ENCODE data around the gene CPN2. TPM values are rescaled to one million over a fixed set of nuclear protein-coding genes. Genes with fewer than 3 reads are reported as not detected.

CPN2 gene
- total RNA-seq, 1 experiment from 2014 or later = not detected

GRCh38 chr3:194383276-194383940 lies 32.3 kb upstream of the CPN2 start:
- H3K56ac ChIP-seq (ENCODE audit: insufficient read length, low read depth, low read length) = no peak overlapping the region
- WGBS (ENCODE audit: extremely low coverage, insufficient read length, low lambda C conversion rate) = no CpG with 5 or more reads among the region's 14 CpGs
- no peaks in the 10 kb centered on the region for H3K9me3 Mint-ChIP-seq

More at GRCh38 chr3:194383276-194383940, 32.3 kb upstream of the CPN2 start:
- Histone ChIP-seq H3T11ph (ENCODE audit: low read length) (no peak overlapping the region), H3K4me2 (ENCODE audit: insufficient read depth, insufficient read length, low read length) (no peak overlapping the region), H3K23me2 (ENCODE audit: insufficient read length, low read depth, low read length, poor library complexity, severe bottlenecking) (no peaks in the 10 kb centered on the region), H2AFZ (ENCODE audit: low read length) (no peak overlapping the region), H4K20me1 (ENCODE audit: control insufficient read depth, insufficient read depth, insufficient read length) (no peaks in the 10 kb centered on the region), H2BK15ac (ENCODE audit: low read depth, low read length) (no peak overlapping the region), H2BK20ac (ENCODE audit: low read depth, low read length, poor library complexity, severe bottlenecking) (no peak overlapping the region), H3K27me3 (ENCODE audit: insufficient read depth, low read length) (no peaks in the 10 kb centered on the region), H2AK5ac (ENCODE audit: insufficient read length, low read length) (no peak overlapping the region), H4K5ac (ENCODE audit: insufficient read length, low read depth, low read length) (no peak overlapping the region), H3K79me1 (ENCODE audit: insufficient read depth, low read depth, low read length, poor library complexity, severe bottlenecking) (no peaks in the 10 kb centered on the region), H2BK120ac (ENCODE audit: low read depth, low read length, poor library complexity, severe bottlenecking) (no peak overlapping the region), H3K23ac (ENCODE audit: insufficient read length, low read depth, low read length) (no peak overlapping the region), H2BK5ac (ENCODE audit: insufficient read length, low read length) (no peak overlapping the region), H3K9ac (ENCODE audit: extremely low read depth, insufficient read length, low read length) (no peak overlapping the region), H4K8ac (replicated peaks; ENCODE audit: insufficient read length, low read depth, low read length) (no peak overlapping the region), H3K27ac (ENCODE audit: insufficient read length, low read depth, low read length) (no peak overlapping the region), H3K4ac (ENCODE audit: low read depth, low read length) (no peak overlapping the region), H4K91ac (ENCODE audit: insufficient read length, low read depth, low read length) (no peak overlapping the region), H3K18ac (ENCODE audit: insufficient read length, low read depth, low read length) (no peak overlapping the region), H2BK12ac (ENCODE audit: insufficient read length, low read depth, low read length) (no peak overlapping the region), H3K9me3 (ENCODE audit: control insufficient read depth, low read depth, low read length) (no peaks in the 10 kb centered on the region), H3K4me1 (ENCODE audit: insufficient read depth, low read length) (no peaks in the 10 kb centered on the region; the same call in 1 of the 2 replicates), H3K79me2 (ENCODE audit: insufficient read depth, low read length) (no peaks in the 10 kb centered on the region), H3K14ac (ENCODE audit: insufficient read depth, low read length) (no peak overlapping the region)
- TF ChIP-seq CTCF (conservative IDR thresholded peaks at IDR 0.05) = no peak
- no peak overlapping the region for H3K4me3 Mint-ChIP-seq
- peak overlapping the region in 1 of 3 experiments; percentile 2; a peak in 2 of 7 replicates for H3K27ac Mint-ChIP-seq
- peaks cover 39 to 61% of the 10 kb centered on the region in 2 experiments for H3K4me1 Mint-ChIP-seq
- H3K27me3 Mint-ChIP-seq (ENCODE audit: low read depth) = peaks cover 6% of the 10 kb centered on the region
- peak; percentile 22 for DNase-seq
- no peaks in the 10 kb centered on the region for H3K36me3 Mint-ChIP-seq (ENCODE audit: insufficient read depth in 1 of 3, low read depth in 3 of 3)

All from H9 (cell line).